NOMO-1 treated with dmso at 0.1 percent for 144 hours (cell line): Measurements from ENCODE around the gene ANKMY1.

Experiments used
- DNase-seq: peaks from one replicate; lab custom pipeline; 2025; ENCODE audit not compliant: unreplicated experiment; lab: John Stamatoyannopoulos, UW

Gene ANKMY1

GRCh38 chr2:240451791-240452461, 105.9 kb downstream of the ANKMY1 start:
- no peak for DNase-seq

- no peak for DNase-seq
Observed at GRCh38 chr2:240451108-240451611, 106.6 kb downstream of the ANKMY1 start.

- no peak for DNase-seq
Observed at GRCh38 chr2:240450532-240451107, 107.2 kb downstream of the ANKMY1 start.

- DNase-seq, result no peak
Observed at GRCh38 chr2:240449764-240450531, 107.8 kb downstream of the ANKMY1 start.

- no peak for DNase-seq
Observed at GRCh38 chr2:240448387-240449274, 109.2 kb downstream of the ANKMY1 start.

GRCh38 chr2:240447934-240448333, 109.9 kb downstream of the ANKMY1 start:
- no peak for DNase-seq

GRCh38 chr2:240447331-240447730, 110.5 kb downstream of the ANKMY1 start:
- DNase-seq, result no peak

GRCh38 chr2:240446664-240447175, 111.1 kb downstream of the ANKMY1 start:
- no peak for DNase-seq

- no peak for DNase-seq
Observed at GRCh38 chr2:240445961-240446663, 111.7 kb downstream of the ANKMY1 start.

- no peak for DNase-seq
Observed at GRCh38 chr2:240444464-240444863, 113.3 kb downstream of the ANKMY1 start.

- DNase-seq, result no peak
Observed at GRCh38 chr2:240443891-240444301, 113.9 kb downstream of the ANKMY1 start.

GRCh38 chr2:240442891-240443715, 114.7 kb downstream of the ANKMY1 start:
- DNase-seq, result no peak

- no peak for DNase-seq
Observed at GRCh38 chr2:240441993-240442411, 115.8 kb downstream of the ANKMY1 start.

GRCh38 chr2:240441326-240441992, 116.3 kb downstream of the ANKMY1 start:
- no peak for DNase-seq

- no peak for DNase-seq
Observed at GRCh38 chr2:240440704-240441320, 117.0 kb downstream of the ANKMY1 start.

GRCh38 chr2:240440251-240440650, 117.5 kb downstream of the ANKMY1 start:
- DNase-seq, result no peak

GRCh38 chr2:240439698-240440151, 118.1 kb downstream of the ANKMY1 start:
- no peak for DNase-seq
